K562 (cell line): ENCODE measurements around the gene SLC35E1. TPM values are rescaled to one million over a fixed set of nuclear protein-coding genes. Genes with fewer than 3 reads are reported as not detected.

ENCODE experiments used
- CHD1 ChIP-seq: fragments of 200-600 bp; sonication (generic); IDR thresholded peaks from one replicate; pipeline ENCODE4 v1.6.1; 2012; ENCODE audit warnings: mild to moderate bottlenecking, moderate library complexity, low read length, inconsistent platforms
- MTF1 ChIP-seq: fragments of 250-450 bp; sonication (Bioruptor Pico); IDR thresholded peaks from 2 replicates; pipeline ENCODE4 v1.9.0; 2021; ENCODE audit warnings: moderate library complexity, mild to moderate bottlenecking, inconsistent platforms, borderline replicate concordance
- OTX1 ChIP-seq: fragments of 450-650 bp; formaldehyde crosslinking; IDR thresholded peaks from 2 replicates; pipeline ENCODE4 v1.4.0; 2022; ENCODE audit warnings: mild to moderate bottlenecking
- RAD51 ChIP-seq: fragments of 450-650 bp; IDR thresholded peaks from 2 replicates; pipeline ENCODE4 v1.7.1; 2016; ENCODE audit warnings: low read depth, mild to moderate bottlenecking, borderline replicate concordance
- RBM22 ChIP-seq: fragments of 200-400 bp; formaldehyde crosslinking; IDR thresholded peaks from 2 replicates; pipeline ENCODE4 v1.6.1; 2018; ENCODE audit warnings: low read length, low read depth; ENCODE audit not compliant: poor library complexity, severe bottlenecking
- SMAD3 ChIP-seq: fragments of 450-650 bp; formaldehyde crosslinking; conservative IDR thresholded peaks from 2 replicates; pipeline ENCODE4 v1.4.0; 2020; ENCODE audit warnings: mild to moderate bottlenecking
- SRSF9 ChIP-seq: fragments of 200-400 bp; formaldehyde crosslinking; IDR thresholded peaks from 2 replicates; pipeline ENCODE4 v1.6.1; 2017; ENCODE audit warnings: low read depth, low read length, borderline replicate concordance
- SUPT5H ChIP-seq: fragments of 450-650 bp; IDR thresholded peaks from 2 replicates; pipeline ENCODE4 v1.6.1; 2016
- TBL1XR1 ChIP-seq, 2 experiments: IDR thresholded peaks; 2 replicates each; pipeline ENCODE4 v1.6.1; 2012; ENCODE audit warnings: improper control_type of control experiment in 2 of 2, low read length in 2 of 2, mild to moderate bottlenecking in 1 of 2
- TCF7 ChIP-seq: sonication (generic); IDR thresholded peaks from 2 replicates; pipeline ENCODE4 v1.6.1; 2016; ENCODE audit warnings: antibody characterized with exemption, borderline replicate concordance
- ZNF41 ChIP-seq: fragments of 250-450 bp; sonication (Bioruptor Pico); conservative IDR thresholded peaks from 2 replicates; pipeline ENCODE4 v1.4.0; 2020; ENCODE audit warnings: mild to moderate bottlenecking
- ZNF445 ChIP-seq: fragments of 250-450 bp; sonication (Bioruptor Pico); IDR thresholded peaks from 2 replicates; pipeline ENCODE4 v1.4.0; 2020; ENCODE audit warnings: low read depth, mild to moderate bottlenecking, moderate library complexity
- polyA plus RNA-seq, 8 experiments: library from polyadenylated mRNA; depleted of rRNA in 4 of 8; stranded (reverse) in 5 of 8; unstranded in 3 of 8; fragments of >200 nt; fragmentation: Nextera tagmentation in 2 of 8; fragmentation: Illumina TruSeq in 1 of 8; extraction: Ambion mirVana in 2 of 8; extraction: Trizol in 1 of 8; gene quantifications; 2 replicates each; pipeline versions ENCODE4 v1.2.1 to v1.2.3, GENCODE V29; 2011 to 2014; ENCODE audit warnings: inconsistent platforms in 1 of 8, missing spikeins in 1 of 8
- total RNA-seq, 7 experiments: library from RNA; depleted of rRNA in 6 of 7; stranded (reverse); fragments of >200 nt in 6 of 7; fragmentation: Illumina TruSeq in 2 of 7; extraction: Trizol in 2 of 7; gene quantifications; 2 replicates each; pipeline versions ENCODE4 v1.2.1 to v1.2.3, GENCODE V29; 2011 to 2021; ENCODE audit warnings: low replicate concordance in 1 of 7
- TF ChIP-seq, protein P1 (sequence below): fragments of 450-650 bp; formaldehyde crosslinking; IDR thresholded peaks from 2 replicates; pipeline ENCODE4 v1.4.0; 2022; ENCODE audit warnings: mild to moderate bottlenecking, moderate library complexity
- TF ChIP-seq, protein P2 (sequence below): fragments of 450-650 bp; IDR thresholded peaks from 2 replicates; pipeline ENCODE4 v1.6.1; 2016; ENCODE audit warnings: borderline replicate concordance
- TF ChIP-seq, protein P3 (sequence below): fragments of 450-650 bp; IDR thresholded peaks from 2 replicates; pipeline ENCODE4 v1.6.1; 2018; ENCODE audit warnings: mild to moderate bottlenecking, low read depth; ENCODE audit not compliant: partially characterized antibody
- TF ChIP-seq, protein P4 (sequence below): sonication (generic); formaldehyde crosslinking; IDR thresholded peaks from 2 replicates; pipeline ENCODE4 v1.8.0; 2022; ENCODE audit warnings: mild to moderate bottlenecking, low read depth, missing genetic modification reagents
- TF ChIP-seq, protein P5 (sequence below): fragments of 200-800 bp; sonication (Bioruptor generic); IDR thresholded peaks from 2 replicates; pipeline ENCODE4 v1.6.1; 2017; ENCODE audit warnings: missing genetic modification characterization, missing compliant biosample characterization
- TF ChIP-seq, protein P6 (sequence below): fragments of 250-450 bp; sonication (Bioruptor Pico); IDR thresholded peaks from 2 replicates; pipeline ENCODE4 v1.9.0; 2021; ENCODE audit warnings: mild to moderate bottlenecking

SLC35E1 gene
- total and polyA plus RNA-seq, 9 of the 15 experiments (the other 6 are each of a cell fraction or from before 2014, with no cell fraction given): 15.0 to 40.1 (median 25.7) TPM

DNA sequence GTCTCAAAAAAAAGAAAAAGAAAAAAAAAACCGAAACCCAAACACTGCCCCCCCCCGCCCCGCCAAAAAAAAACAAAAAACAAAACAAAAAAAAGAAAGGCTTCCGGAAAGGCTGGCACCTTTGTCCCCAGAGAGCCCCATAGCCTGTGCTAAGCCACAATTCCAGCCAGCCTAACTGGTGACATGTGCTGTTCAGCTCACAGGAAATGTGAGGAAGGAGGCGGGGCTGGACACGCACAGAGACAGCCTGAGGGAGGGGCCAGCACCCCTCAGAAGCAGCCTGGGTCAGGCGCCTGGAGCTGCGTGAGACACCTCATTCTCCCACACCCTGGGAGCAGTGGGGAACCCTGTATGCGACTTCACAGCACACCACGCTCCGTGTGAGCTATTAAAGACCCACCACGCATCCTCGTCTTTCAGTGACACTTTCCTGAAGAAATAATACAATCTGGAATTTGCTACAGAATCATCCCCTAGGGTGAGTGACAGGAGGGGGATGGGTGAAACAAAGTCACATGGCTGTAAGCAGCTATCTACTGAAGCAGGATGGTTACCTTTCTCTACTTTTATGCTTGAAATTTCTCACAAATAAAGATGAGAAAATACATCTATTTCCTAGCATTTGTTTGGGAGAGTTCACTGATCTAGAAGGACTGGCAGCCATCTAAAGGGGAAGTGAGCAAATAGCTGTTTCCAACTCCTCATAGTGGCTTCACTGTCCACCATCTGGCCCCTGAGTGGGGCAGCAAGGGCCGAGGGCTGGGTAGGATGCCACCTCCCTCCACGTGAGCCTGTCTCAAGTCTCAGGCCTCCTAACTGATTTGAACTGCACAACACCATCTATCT is 12.3 kb upstream of the SLC35E1 start (continued):
- TF ChIP-seq, protein P1, sequence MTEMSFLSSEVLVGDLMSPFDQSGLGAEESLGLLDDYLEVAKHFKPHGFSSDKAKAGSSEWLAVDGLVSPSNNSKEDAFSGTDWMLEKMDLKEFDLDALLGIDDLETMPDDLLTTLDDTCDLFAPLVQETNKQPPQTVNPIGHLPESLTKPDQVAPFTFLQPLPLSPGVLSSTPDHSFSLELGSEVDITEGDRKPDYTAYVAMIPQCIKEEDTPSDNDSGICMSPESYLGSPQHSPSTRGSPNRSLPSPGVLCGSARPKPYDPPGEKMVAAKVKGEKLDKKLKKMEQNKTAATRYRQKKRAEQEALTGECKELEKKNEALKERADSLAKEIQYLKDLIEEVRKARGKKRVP: no peak
- TF ChIP-seq, protein P2, sequence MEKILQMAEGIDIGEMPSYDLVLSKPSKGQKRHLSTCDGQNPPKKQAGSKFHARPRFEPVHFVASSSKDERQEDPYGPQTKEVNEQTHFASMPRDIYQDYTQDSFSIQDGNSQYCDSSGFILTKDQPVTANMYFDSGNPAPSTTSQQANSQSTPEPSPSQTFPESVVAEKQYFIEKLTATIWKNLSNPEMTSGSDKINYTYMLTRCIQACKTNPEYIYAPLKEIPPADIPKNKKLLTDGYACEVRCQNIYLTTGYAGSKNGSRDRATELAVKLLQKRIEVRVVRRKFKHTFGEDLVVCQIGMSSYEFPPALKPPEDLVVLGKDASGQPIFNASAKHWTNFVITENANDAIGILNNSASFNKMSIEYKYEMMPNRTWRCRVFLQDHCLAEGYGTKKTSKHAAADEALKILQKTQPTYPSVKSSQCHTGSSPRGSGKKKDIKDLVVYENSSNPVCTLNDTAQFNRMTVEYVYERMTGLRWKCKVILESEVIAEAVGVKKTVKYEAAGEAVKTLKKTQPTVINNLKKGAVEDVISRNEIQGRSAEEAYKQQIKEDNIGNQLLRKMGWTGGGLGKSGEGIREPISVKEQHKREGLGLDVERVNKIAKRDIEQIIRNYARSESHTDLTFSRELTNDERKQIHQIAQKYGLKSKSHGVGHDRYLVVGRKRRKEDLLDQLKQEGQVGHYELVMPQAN: peak; percentile 88; the same call in 1 of the 2 replicates
- TF ChIP-seq RBM22: no peak
- TF ChIP-seq OTX1: no peak
- TF ChIP-seq, protein P3, sequence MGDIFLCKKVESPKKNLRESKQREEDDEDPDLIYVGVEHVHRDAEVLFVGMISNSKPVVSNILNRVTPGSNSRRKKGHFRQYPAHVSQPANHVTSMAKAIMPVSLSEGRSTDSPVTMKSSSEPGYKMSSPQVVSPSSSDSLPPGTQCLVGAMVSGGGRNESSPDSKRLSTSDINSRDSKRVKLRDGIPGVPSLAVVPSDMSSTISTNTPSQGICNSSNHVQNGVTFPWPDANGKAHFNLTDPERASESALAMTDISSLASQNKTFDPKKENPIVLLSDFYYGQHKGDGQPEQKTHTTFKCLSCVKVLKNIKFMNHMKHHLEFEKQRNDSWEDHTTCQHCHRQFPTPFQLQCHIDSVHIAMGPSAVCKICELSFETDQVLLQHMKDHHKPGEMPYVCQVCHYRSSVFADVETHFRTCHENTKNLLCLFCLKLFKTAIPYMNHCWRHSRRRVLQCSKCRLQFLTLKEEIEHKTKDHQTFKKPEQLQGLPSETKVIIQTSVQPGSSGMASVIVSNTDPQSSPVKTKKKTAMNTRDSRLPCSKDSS: no peak
- no peak for TF ChIP-seq TBL1XR1 (IDR thresholded peaks at IDR 0.05; ENCODE audit: low read length in 2 of 2)
- no peak for TF ChIP-seq ZNF41 (CRISPR knock-in tag)
- no peak for TF ChIP-seq ZNF445
- TF ChIP-seq, protein P4, sequence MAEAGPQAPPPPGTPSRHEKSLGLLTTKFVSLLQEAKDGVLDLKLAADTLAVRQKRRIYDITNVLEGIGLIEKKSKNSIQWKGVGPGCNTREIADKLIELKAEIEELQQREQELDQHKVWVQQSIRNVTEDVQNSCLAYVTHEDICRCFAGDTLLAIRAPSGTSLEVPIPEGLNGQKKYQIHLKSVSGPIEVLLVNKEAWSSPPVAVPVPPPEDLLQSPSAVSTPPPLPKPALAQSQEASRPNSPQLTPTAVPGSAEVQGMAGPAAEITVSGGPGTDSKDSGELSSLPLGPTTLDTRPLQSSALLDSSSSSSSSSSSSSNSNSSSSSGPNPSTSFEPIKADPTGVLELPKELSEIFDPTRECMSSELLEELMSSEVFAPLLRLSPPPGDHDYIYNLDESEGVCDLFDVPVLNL (CRISPR knock-in tag): no peak
- TF ChIP-seq TCF7: no peak
- no peak for TF ChIP-seq SRSF9
- no peak for TF ChIP-seq CHD1
- TF ChIP-seq SMAD3: no peak
- peak; percentile 52; the same call in 1 of the 2 replicates for TF ChIP-seq RAD51
- TF ChIP-seq, protein P5, sequence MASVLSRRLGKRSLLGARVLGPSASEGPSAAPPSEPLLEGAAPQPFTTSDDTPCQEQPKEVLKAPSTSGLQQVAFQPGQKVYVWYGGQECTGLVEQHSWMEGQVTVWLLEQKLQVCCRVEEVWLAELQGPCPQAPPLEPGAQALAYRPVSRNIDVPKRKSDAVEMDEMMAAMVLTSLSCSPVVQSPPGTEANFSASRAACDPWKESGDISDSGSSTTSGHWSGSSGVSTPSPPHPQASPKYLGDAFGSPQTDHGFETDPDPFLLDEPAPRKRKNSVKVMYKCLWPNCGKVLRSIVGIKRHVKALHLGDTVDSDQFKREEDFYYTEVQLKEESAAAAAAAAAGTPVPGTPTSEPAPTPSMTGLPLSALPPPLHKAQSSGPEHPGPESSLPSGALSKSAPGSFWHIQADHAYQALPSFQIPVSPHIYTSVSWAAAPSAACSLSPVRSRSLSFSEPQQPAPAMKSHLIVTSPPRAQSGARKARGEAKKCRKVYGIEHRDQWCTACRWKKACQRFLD (CRISPR knock-in tag): 0 out of 2 replicates have a peak, but pooled peaks have one; percentile 30
- TF ChIP-seq SUPT5H: peak; percentile 58
- TF ChIP-seq MTF1 (CRISPR knock-in tag): no peak
- TF ChIP-seq, protein P6, sequence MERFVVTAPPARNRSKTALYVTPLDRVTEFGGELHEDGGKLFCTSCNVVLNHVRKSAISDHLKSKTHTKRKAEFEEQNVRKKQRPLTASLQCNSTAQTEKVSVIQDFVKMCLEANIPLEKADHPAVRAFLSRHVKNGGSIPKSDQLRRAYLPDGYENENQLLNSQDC: no peak
